ENCODE measurements around the gene ALKBH7.

DNA sequence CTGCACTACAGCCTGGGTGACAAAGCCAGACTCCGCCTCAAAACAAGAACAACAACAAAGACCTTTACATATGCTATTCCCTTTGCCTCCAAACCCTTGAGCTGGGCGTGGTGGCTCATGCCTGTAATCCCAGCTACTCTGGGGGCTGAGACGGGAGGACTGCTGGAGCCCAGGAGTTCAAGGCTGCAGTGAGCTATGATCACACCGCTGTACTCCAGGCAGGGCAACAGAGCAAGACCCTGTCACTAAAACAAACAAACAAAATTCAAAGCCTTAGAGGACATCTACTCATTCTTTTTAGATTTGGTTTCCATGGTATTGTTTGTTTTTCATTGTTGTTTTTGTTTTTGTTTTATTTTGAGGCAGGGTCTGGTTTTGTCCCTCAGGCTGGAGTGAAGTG, 47.0 kb upstream of the ALKBH7 start:
- TF ChIP-seq POLR2AphosphoS5 (IDR thresholded peaks at IDR 0.05; ENCODE audit: borderline replicate concordance, low read depth, low read length) (no peak), EZH2 (IDR thresholded peaks at IDR 0.05) (no peak), FOXP2 (optimal IDR thresholded peaks at IDR 0.05; ENCODE audit: control extremely low read depth, extremely low read length, insufficient read depth) (no peak)
